Mesendoderm (in vitro differentiated cells): ENCODE results near the gene GPR160.
"Not testable (repeated sequence)": the region's sequence is repeated elsewhere in the genome, so short reads cannot be mapped to it uniquely, and the experiment has no call there.

Experiments
- DNase-seq: peaks from one replicate; pipeline ENCODE4 v3.0.0; 2013
- H2AK5ac ChIP-seq: 2 replicates; pipeline ENCODE4 v1.6.1; 2013; ENCODE audit warnings: low read length, inconsistent platforms
- H2BK120ac ChIP-seq: 2 replicates; pipeline ENCODE4 v1.6.1; 2013; ENCODE audit warnings: low read depth, mild to moderate bottlenecking, low read length, moderate library complexity, mixed read lengths
- H2BK15ac ChIP-seq: replicated peaks from 2 replicates; pipeline ENCODE4 v1.6.1; 2013; ENCODE audit warnings: low read depth, mild to moderate bottlenecking, moderate library complexity
- H2BK5ac ChIP-seq: 2 replicates; pipeline ENCODE4 v1.6.1; 2013; ENCODE audit warnings: low read length, inconsistent platforms
- H3K18ac ChIP-seq: 2 replicates; pipeline ENCODE4 v1.6.1; 2013; ENCODE audit warnings: mild to moderate bottlenecking, low read length, mixed read lengths
- H3K23ac ChIP-seq: one replicate; pipeline ENCODE4 v1.6.1; 2013; ENCODE audit warnings: low read length
- H3K27ac ChIP-seq: 2 replicates; pipeline ENCODE4 v1.5.1; 2013; ENCODE audit warnings: low read depth, mild to moderate bottlenecking, inconsistent platforms, low read length, moderate library complexity
- H3K27me3 ChIP-seq: 2 replicates; pipeline ENCODE4 v1.6.1; 2013; ENCODE audit warnings: low read length, control low read depth, mild to moderate bottlenecking, inconsistent platforms; ENCODE audit not compliant: insufficient read depth, poor library complexity
- H3K36me3 ChIP-seq: 2 replicates; pipeline ENCODE4 v1.6.1; 2013; ENCODE audit warnings: low read length, inconsistent platforms; ENCODE audit not compliant: control insufficient read depth, insufficient read depth
- H3K4ac ChIP-seq: one replicate; pipeline ENCODE4 v1.6.1; 2013; ENCODE audit warnings: low read depth, mild to moderate bottlenecking, low read length, moderate library complexity
- H3K4me1 ChIP-seq: 2 replicates; pipeline ENCODE4 v1.6.1; 2013; ENCODE audit warnings: low read depth, low read length, inconsistent platforms; ENCODE audit not compliant: control insufficient read depth
- H3K4me2 ChIP-seq: 2 replicates; pipeline ENCODE4 v1.6.1; 2013; ENCODE audit warnings: low read length
- H3K4me3 ChIP-seq: 2 replicates; pipeline ENCODE4 v1.5.1; 2013; ENCODE audit warnings: mild to moderate bottlenecking, low read length
- H3K56ac ChIP-seq: one replicate; pipeline ENCODE4 v1.6.1; 2013; ENCODE audit warnings: low read length
- H3K79me1 ChIP-seq: 2 replicates; pipeline ENCODE4 v1.6.1; 2013; ENCODE audit warnings: low read length, inconsistent platforms
- H3K79me2 ChIP-seq: 2 replicates; pipeline ENCODE4 v1.6.1; 2013; ENCODE audit warnings: mild to moderate bottlenecking, low read length; ENCODE audit not compliant: control insufficient read depth, insufficient read depth
- H3K9ac ChIP-seq: 2 replicates; pipeline ENCODE4 v1.6.1; 2013; ENCODE audit warnings: low read length, inconsistent platforms
- H4K5ac ChIP-seq: one replicate; pipeline ENCODE4 v1.6.1; 2013; ENCODE audit warnings: low read length
- H4K8ac ChIP-seq: one replicate; pipeline ENCODE4 v1.6.1; 2013; ENCODE audit warnings: low read depth, mild to moderate bottlenecking, control low read depth, low read length, moderate library complexity
- whole genome bisulfite sequencing: extraction: QIAGEN DNeasy Blood & Tissue Kit; methylation state at CpG from one replicate; pipeline ENCODE4 v1.1.7; 2013; ENCODE audit warnings: low lambda C conversion rate, missing lambda C conversion rate; ENCODE audit not compliant: insufficient coverage; ENCODE audit errors: extremely low coverage; 5-methylcytosine and 5-hydroxymethylcytosine counted together

Gene GPR160

GRCh38 chr3:170019306-170019705 is 18.5 kb upstream of the GPR160 start:
- H3K23ac ChIP-seq, H3K36me3 ChIP-seq, H4K5ac ChIP-seq, H3K27ac ChIP-seq, H2BK120ac ChIP-seq, H3K9ac ChIP-seq, H3K79me1 ChIP-seq, H3K79me2 ChIP-seq, H4K8ac ChIP-seq, H2BK15ac ChIP-seq, H3K27me3 ChIP-seq, DNase-seq, H3K4ac ChIP-seq, H3K56ac ChIP-seq, H3K4me2 ChIP-seq, H3K18ac ChIP-seq, H3K4me3 ChIP-seq, H2BK5ac ChIP-seq, H2AK5ac ChIP-seq, H3K4me1 ChIP-seq: not testable (repeated sequence)
- no CpG with 5 or more reads among the region's 4 CpGs for WGBS

GRCh38 chr3:170021083-170021482 is 16.7 kb upstream of the GPR160 start:
- no peaks in the 10 kb centered on the region for H3K79me2 ChIP-seq
- no peak overlapping the region for H3K23ac ChIP-seq
- H3K36me3 ChIP-seq = no peaks in the 10 kb centered on the region
- H4K8ac ChIP-seq = no peak overlapping the region
- H3K9ac ChIP-seq = no peak overlapping the region
- no peak overlapping the region for H2AK5ac ChIP-seq
- peak; percentile 27 for DNase-seq
- H3K4ac ChIP-seq = no peak overlapping the region
- H3K27me3 ChIP-seq = no peaks in the 10 kb centered on the region
- no peak overlapping the region for H3K18ac ChIP-seq
- no CpG with 5 or more reads among the region's 3 CpGs for WGBS
- no peak overlapping the region for H2BK5ac ChIP-seq
- no peak overlapping the region for H3K27ac ChIP-seq
- H4K5ac ChIP-seq = no peak overlapping the region
- no peaks in the 10 kb centered on the region for H3K4me1 ChIP-seq
- H3K4me3 ChIP-seq = no peak overlapping the region
- H2BK15ac ChIP-seq = no peak overlapping the region
- H3K56ac ChIP-seq = no peak overlapping the region
- H3K4me2 ChIP-seq = no peak overlapping the region
- no peak overlapping the region for H2BK120ac ChIP-seq
- no peaks in the 10 kb centered on the region for H3K79me1 ChIP-seq

DNA sequence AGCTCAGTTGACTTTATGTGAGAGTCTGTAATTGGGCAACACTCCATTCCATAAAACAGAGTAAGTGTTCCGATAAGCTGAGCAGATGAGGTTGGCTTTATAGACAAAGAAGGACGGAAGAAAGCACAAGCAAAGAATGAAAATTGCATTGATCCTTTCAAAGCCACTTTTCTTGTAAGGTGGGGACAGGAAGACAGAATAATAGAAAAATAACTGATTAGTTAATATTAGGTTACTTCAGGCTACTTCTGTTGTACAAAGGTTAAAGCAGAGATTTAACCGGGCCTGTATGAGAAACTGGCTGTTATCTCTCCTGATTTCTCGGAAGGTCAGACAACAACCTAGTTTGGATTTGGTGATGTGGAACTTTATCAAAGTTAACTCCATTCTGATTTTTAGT is 15.5 kb upstream of the GPR160 start:
- H3K27ac ChIP-seq = no peak overlapping the region
- no peak overlapping the region for H3K4me3 ChIP-seq
- H3K18ac ChIP-seq = no peak overlapping the region
- no peak overlapping the region for H2BK5ac ChIP-seq
- no peak overlapping the region for H3K23ac ChIP-seq
- no CpG with 5 or more reads among the region's 4 CpGs for WGBS
- no peak overlapping the region for H3K56ac ChIP-seq
- H2BK15ac ChIP-seq = no peak overlapping the region
- H2AK5ac ChIP-seq = no peak overlapping the region
- no peak for DNase-seq
- H2BK120ac ChIP-seq = no peak overlapping the region
- H3K36me3 ChIP-seq = no peaks in the 10 kb centered on the region
- no peak overlapping the region for H3K4me2 ChIP-seq
- H3K4ac ChIP-seq = no peak overlapping the region
- H3K79me2 ChIP-seq = no peaks in the 10 kb centered on the region
- H3K27me3 ChIP-seq = no peaks in the 10 kb centered on the region
- no peak overlapping the region for H4K5ac ChIP-seq
- H4K8ac ChIP-seq = no peak overlapping the region
- no peak overlapping the region for H3K9ac ChIP-seq
- no peaks in the 10 kb centered on the region for H3K4me1 ChIP-seq
- H3K79me1 ChIP-seq = no peaks in the 10 kb centered on the region

GRCh38 chr3:170023165-170023564 is 14.6 kb upstream of the GPR160 start:
- H3K4me2 ChIP-seq = no peak overlapping the region
- no peak overlapping the region for H3K56ac ChIP-seq
- H3K27ac ChIP-seq = no peak overlapping the region
- DNase-seq = no peak
- no peaks in the 10 kb centered on the region for H3K4me1 ChIP-seq
- no peak overlapping the region for H4K5ac ChIP-seq
- no peaks in the 10 kb centered on the region for H3K27me3 ChIP-seq
- no CpG with 5 or more reads among the region's 1 CpG for WGBS
- no peak overlapping the region for H3K9ac ChIP-seq
- no peak overlapping the region for H3K4me3 ChIP-seq
- H3K4ac ChIP-seq = no peak overlapping the region
- H3K79me2 ChIP-seq = no peaks in the 10 kb centered on the region
- no peak overlapping the region for H2AK5ac ChIP-seq
- H3K18ac ChIP-seq = no peak overlapping the region
- no peaks in the 10 kb centered on the region for H3K36me3 ChIP-seq
- no peak overlapping the region for H2BK5ac ChIP-seq
- no peak overlapping the region for H2BK15ac ChIP-seq
- H4K8ac ChIP-seq = no peak overlapping the region
- H3K23ac ChIP-seq = no peak overlapping the region
- H2BK120ac ChIP-seq = no peak overlapping the region
- H3K79me1 ChIP-seq = no peaks in the 10 kb centered on the region

DNA sequence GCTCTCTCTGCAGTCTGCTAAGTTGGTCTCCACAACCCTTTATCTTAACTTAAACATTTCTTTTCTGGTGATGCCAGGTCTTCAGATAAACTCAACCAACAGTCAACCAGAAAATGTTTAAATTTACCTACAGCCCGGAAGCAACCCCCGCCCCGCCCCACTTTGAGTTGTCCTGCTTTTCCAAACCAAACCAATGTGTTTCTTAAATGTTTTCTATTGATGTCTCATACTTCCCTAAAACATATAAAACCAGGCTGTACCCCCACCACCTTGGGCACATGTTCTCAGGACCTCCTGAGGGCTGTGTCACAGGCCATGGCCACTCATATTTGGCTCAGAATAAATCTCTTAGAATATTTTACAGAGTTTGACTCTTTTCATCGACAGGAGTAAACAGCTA is 13.2 kb upstream of the GPR160 start:
- Histone ChIP-seq H4K5ac (no peak overlapping the region), H3K4me1 (no peaks in the 10 kb centered on the region), H3K27ac (no peak overlapping the region), H3K79me2 (no peaks in the 10 kb centered on the region), H3K79me1 (no peaks in the 10 kb centered on the region), H4K8ac (no peak overlapping the region), H2BK120ac (no peak overlapping the region), H3K23ac (no peak overlapping the region), H3K56ac (no peak overlapping the region), H3K36me3 (no peaks in the 10 kb centered on the region), H3K4me2 (no peak overlapping the region), H2AK5ac (no peak overlapping the region), H3K4me3 (no peak overlapping the region), H3K18ac (no peak overlapping the region), H3K9ac (no peak overlapping the region), H3K27me3 (no peaks in the 10 kb centered on the region), H2BK5ac (no peak overlapping the region), H3K4ac (no peak overlapping the region), H2BK15ac (no peak overlapping the region)
- no peak for DNase-seq
- WGBS = no CpG with 5 or more reads among the region's 4 CpGs

DNA sequence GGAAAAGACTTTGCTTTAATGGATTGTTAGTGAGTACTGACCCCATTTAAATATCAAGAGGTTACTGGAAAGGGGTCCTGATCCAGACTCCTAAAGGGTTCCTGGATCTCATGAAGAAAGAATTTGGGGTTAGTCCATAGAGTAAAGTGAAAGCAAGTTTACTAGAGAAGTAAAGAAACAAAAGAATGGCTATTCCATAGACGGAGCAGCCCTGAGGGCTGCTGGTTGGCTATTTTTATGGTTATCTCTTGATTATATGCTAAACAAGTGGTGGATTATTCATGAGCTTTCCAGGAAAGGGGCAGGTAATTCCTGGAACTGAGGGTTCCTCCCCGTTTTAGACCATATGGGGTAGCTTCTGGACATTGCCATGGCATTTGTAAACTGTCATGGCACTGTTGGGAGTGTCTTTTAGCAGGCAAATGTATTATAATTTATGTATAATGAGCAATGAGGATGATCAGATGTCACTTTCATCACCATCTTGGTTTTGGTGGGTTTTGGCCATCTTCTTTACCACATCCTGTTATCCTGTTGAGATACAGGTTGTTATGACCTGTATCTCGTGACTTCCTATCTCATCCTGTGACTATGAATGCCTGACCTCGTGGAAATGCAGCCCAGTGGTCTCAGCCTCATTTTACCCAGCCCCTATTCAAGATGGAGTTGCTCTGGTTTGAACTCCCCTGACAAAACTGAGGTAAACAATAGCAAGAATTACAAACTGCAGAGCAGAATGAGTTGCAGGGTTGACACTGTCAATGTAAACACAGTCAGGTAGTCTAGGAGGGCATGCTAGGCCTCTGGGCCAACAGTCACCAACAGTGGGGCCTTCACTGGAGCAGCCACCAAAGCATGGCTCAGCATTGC is 10.3 kb upstream of the GPR160 start:
- Histone ChIP-seq H3K23ac (no peak overlapping the region), H3K9ac (no peak overlapping the region), H3K4me2 (no peak overlapping the region), H3K56ac (no peak overlapping the region), H3K4ac (no peak overlapping the region), H4K8ac (no peak overlapping the region), H3K79me2 (no peaks in the 10 kb centered on the region), H3K36me3 (no peaks in the 10 kb centered on the region), H3K79me1 (no peaks in the 10 kb centered on the region), H3K18ac (no peak overlapping the region), H2BK15ac (no peak overlapping the region), H3K27me3 (no peaks in the 10 kb centered on the region), H3K4me3 (no peak overlapping the region), H2BK120ac (no peak overlapping the region), H4K5ac (no peak overlapping the region), H2AK5ac (no peak overlapping the region), H2BK5ac (no peak overlapping the region), H3K4me1 (no peaks in the 10 kb centered on the region), H3K27ac (no peak overlapping the region)
- no peak for DNase-seq
- no CpG with 5 or more reads among the region's 4 CpGs for WGBS
